NCI-H345 treated with DMSO at 0.1 percent for 48 hours (cell line): Measurements from ENCODE around the gene JMJD1C.
"Not testable (repeated sequence)": the region's sequence is repeated elsewhere in the genome, so short reads cannot be mapped to it uniquely, and the experiment has no call there.

Source experiments
- DNase-seq: peaks from one replicate; lab custom pipeline; 2025; ENCODE audit not compliant: unreplicated experiment; lab: John Stamatoyannopoulos, UW

JMJD1C gene

DNA sequence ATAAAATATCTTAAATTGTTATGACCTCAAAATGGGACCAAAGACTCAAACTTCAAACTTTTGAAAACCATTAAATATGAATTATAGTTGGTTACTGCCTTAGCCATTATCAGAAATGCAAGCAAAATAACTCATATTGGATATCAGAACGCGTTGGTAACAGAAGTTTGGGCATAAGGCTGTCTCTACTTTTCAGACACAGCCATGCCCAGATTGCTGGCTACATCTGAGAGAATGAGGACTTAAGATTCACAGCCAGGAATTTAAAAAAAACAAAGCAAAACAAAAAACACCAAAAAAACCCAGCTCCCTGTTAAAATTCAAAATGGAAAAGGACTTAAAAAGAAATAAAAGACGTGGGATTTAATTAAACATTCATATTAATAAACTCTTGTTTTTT, 161.6 kb downstream of the JMJD1C start:
- no peak for DNase-seq

GRCh38 chr10:63300801-63301200, 165.0 kb downstream of the JMJD1C start:
- DNase-seq, result no peak

DNA sequence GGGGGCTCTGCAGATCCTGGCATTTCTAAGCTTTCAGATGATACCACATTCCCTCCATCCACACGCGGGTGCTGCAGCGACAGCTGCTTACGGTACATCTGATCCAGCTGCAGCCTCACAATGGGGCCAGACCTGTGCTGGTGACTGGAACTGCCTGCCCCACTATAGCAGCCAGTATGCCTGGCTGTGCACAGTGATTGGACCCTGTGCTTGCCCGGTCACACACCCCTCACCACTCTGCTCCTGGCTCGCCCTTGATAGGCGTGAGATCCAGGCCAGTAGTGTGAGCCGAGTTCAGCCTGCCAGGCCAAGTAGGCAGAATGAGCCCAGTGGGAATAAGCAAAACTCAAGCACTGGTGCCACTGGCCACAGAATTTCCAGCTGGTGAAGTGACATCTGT, 167.8 kb downstream of the JMJD1C start:
- no peak for DNase-seq

- no peak for DNase-seq
These were observed 171.0 kb downstream of the JMJD1C start for GRCh38 chr10:63294781-63295180.

DNA sequence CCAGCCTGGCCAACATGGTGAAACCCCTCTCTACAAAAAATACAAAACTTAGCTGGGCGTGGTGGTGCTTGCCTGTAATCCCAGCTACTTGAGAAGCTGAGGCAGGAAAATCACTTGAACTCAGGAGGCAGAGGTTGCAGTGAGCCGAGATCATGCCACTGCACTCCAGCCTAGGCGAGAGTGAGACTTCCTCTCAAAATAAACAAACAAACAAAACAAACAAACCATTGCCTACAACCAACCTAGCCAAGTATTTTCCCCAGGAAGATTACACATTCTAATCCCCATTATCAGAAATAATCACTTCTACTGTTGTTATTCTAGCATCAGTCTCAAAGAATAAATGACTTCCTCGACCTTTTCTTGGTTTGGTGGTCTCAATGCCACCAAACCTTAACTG, 172.9 kb downstream of the JMJD1C start:
- DNase-seq, result not testable (repeated sequence)

DNA sequence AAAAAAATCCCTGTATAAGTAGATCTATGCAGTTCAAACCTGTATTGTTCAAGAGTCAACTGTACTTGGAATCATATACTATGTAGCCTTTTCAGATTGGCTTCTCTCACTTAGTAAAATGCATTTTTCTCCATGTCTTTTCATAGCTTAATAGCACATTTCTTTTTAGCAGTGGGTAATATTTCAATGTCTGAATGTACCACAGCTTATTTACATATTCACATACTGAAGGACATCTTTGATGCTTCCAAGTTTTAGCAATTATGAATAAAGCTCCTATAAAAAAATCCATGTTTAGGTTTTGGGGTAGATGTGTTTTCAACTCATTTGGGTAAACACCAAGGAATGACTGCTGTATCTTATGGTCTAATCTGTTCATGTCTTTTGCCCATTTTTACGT, 177.6 kb downstream of the JMJD1C start:
- DNase-seq, result no peak

GRCh38 chr10:63286754-63287264, 179.0 kb downstream of the JMJD1C start:
- no peak for DNase-seq

DNA sequence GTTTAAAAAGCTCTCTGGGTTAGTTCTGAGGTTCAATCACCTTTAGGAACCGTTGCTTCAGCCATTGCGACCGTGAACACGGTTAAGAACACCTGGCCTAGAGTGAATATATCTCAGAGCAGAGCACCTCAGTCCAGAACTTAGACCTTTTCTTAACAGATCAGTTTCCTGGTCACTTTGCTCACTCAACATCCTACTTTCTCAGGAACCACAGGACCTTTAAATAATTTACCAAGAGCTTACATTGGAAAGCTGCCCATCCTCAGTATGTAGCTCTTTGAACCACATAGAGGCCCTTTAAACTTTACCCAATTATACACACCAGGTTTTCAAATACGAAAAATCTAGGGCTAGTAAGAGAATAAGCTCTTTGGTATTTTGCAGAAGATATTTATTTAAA, 179.4 kb downstream of the JMJD1C start:
- no peak for DNase-seq

DNA sequence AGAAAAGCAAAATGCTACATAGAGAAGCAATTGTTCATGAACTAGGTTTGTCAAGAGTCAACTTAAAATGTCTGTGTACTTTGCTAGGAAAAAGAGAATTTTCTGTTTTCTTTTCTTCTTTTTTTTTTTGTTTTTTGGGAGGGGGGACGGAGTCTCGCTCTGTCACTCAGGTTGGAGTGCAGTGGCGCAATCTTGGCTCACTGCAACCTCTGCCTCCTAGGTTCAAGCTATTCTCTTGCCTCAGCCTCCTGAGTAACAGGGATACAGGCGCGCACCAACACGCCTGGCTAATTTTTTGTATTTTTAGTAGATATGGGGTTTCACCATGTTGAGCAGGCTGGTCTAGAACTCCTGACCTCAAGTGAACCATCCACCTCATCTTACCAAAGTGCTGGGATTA, 181.9 kb downstream of the JMJD1C start:
- DNase-seq, result not testable (repeated sequence)

DNA sequence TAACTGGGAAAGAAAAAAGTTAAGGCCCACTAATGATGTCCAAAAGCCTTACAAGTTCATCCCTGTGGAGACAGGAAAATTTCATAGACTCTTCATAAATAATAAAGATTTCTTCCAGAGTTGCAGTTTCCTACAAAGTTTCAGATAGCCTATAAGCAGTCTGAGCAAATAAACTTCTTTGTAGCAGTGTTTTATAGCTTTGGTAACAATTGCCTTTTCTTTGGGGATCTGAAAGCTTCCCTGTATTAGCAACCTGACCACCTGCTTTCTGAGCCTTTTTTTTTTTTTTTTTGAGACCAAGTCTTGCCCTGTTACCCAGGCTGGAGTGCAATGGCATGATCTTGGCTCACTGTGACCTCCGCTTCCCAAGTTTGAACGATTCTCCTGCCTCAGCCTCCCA, 182.7 kb downstream of the JMJD1C start:
- no peak for DNase-seq

DNA sequence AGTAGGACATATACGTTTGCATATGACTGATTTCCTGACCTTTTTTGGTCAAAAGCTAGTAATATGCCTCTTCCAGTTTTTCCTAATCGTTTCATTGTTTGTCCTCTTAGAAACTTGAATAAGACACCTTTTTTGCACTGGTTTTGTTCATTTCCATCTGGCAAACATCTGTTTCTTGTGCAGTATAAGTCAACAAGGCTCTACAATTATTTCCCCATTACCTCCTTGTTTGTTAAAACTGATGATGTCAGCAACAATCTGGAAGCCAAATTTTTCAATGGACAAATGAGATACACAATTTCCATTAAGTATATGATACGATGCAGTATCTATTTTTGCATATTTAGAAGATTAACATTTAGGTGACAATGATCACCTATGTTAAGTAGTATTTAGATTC, 183.8 kb downstream of the JMJD1C start:
- no peak for DNase-seq

DNA sequence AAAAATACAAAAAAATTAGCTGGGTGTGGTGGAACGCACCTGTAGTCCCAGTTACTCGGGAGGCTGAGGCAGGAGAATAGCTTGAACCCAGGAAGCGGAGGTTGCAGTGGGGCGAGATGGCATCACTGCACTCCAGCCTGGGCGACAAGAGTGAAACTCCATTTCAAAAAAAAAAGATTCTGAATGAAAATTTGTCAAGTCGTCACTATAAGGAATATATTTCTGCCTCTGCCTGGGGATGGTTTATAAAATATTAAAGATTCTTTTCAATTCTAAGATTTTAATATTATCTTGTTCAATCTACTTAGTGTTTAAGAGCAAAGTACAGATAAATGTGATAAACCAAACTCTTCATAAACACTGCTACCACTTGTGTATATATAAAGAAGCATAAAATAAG, 185.4 kb downstream of the JMJD1C start:
- DNase-seq, result no peak

- DNase-seq, result no peak
These were observed 190.7 kb downstream of the JMJD1C start for GRCh38 chr10:63275094-63275493.

- no peak for DNase-seq
These were observed 192.2 kb downstream of the JMJD1C start for GRCh38 chr10:63273577-63273976.

DNA sequence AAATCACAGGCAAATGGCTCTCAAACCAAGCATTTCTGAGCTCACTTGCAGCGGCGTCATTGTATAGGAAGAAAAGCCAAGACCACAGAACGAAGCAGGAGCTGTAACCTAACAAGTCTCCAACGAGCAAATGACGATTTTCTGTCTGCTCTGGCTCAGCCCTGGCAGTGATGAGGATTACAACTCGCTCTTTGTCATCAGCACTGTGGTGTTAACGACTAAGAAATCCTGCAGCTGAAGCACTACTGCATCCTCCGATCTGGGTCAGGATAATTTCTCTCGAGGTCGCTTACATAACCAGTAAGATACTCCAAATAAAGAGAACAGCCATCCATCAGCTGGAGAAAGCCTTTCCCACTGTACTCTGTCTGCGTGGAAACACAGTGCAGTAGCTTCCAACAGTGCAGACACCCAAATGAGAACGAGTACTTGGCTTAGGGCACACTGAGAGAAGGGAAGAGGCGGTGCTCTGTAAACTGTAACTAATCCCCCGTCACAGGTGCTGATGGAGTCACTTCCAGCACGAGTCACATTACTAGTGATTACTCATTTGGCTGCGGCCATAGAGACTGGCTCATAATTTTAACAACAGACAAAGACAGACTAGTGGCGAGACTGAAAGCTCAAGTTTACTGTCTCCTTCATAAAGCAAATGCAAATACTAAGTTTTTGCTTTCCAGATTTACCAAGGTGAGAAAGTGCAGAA, 196.8 kb downstream of the JMJD1C start:
- DNase-seq, result peak; percentile 86

GRCh38 chr10:63268149-63268797, 197.5 kb downstream of the JMJD1C start:
- no peak for DNase-seq

DNA sequence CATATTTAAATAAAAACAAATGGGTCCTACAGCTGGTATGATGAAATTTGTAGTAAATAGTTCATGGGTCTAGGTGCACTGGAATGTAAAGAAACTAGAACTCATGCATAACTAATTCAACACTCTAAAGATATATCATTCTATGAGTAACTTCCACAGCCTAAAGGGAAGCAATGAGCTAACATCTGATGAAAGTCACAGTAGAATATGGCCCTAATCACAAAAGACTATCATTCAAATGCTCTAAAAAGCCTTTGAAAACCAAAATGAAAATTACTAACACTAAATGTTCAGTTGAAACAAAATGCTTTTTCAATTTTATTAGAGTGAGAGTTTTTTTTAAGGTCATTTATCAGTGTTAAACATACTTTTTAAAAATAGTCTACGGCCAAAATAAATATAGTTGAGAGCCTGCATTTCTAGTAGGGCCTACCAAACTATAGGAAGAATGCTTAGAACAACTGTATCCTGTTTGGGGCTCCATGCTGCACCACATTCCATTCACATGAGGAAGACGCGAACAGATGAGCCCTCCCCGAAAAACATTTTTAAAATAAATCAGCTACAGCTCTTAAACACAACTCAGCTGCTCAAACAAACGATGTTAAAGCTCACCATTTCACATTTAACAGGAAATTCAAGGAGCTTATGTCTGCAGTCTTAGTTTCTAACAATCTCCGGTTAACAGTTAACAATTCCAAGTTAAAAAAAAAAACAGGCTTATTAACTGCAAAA, 198.2 kb downstream of the JMJD1C start:
- DNase-seq, result no peak

- DNase-seq, result no peak
These were observed 199.1 kb downstream of the JMJD1C start for GRCh38 chr10:63266391-63267316.

DNA sequence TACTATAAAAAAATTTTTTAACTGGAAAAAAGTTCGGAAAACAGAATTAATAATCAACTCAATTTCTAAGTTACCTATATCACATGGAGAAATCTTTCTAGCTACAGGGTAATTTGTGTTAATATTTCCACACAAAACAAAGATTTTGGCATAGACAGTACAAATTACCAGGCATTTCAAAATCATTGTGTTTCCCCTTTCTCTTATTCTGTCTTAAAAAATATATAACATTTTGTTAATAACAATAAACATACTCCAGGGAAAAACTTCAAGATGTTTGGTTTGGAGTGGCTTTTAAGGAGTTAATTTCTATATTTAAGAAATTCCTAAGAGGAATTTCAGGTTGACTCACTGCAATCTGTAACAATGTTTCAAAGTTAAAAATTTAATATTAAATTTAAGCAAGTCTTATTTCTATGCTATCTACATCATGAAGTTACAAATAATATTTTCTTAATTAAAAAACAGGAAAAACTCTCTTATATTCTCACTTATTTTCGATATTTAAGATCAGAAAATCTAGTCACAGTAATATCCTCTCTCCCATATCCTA, 200.0 kb downstream of the JMJD1C start:
- DNase-seq, result no peak

DNA sequence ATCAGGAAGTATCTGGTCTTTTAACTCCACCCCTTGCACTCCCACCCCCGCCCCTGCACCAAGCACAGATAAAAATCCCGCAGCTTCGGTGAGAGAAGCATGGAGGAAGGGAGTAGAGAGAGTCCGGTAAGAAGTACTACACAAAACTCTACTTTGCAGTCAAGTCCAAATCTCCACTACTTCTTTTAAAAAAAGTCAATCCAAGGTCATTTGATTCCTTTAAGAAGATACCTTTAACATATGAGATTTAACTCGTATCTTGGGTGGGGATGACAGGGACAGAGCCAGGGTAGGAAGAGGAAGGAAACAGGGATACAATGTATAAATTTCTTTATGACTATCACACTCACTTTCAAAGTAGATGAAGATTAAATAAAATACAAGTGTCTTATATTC, 200.6 kb downstream of the JMJD1C start:
- DNase-seq, result no peak
